Fibroblast of the conjunctiva (primary cell): ENCODE data around the gene POLR1H.

Source experiments
- DNase-seq: peaks from one replicate; pipeline ENCODE4 v3.0.0-alpha.2; 2010; ENCODE audit warnings: low read depth

Gene POLR1H

DNA sequence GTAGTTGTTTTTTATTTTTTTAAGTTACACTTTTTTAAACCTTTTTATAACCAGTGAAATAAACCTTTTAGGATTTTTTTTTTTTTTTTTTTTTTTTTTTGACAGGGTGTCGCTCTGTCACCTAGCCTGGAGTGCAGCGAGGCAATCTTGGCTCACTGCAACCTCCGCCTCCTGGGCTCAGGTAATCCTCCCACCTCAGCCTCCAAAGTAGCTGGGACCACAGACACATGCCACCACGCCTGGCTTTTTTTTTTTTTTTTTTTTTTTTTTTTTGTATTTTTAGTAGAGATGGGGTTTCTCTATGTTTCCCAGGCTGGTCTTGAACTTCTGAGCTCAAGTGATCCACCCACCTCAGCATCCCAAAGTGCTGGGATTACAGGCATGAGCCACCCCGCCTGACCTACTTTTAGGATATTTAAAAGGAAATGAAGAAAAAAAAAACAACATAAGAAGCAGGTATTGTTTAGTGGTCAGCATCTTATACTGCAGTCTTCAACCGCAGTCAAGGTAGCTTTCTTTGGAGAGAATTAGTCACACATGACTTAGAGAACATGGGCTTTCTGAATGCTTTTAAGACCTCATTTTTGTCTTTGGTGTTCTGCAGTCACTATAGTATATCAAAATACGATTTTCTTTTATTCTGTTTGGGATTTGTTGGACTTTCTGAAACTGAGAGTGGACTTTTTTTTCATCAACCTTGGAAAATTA, 1.6 kb downstream of the POLR1H start:
- no peak for DNase-seq

DNA sequence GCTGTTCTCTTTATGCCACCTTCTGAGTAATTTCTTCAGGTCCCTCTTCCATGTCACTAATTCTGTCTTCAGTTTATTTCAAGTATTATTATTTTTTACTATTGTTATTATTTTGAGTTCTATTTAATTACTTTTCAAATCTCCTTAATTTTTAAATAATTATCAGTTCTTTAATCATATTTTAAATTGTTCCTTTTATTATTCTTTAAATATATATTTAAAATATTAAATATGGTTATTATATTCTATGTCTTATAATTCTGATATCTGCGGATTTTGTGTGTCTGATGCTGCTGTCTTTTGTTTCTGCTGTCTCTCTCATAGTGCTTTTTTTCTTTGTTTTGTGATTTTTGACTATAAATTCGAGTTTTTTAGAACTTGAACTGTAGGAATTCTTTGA, 2.2 kb downstream of the POLR1H start:
- DNase-seq: no peak

DNA sequence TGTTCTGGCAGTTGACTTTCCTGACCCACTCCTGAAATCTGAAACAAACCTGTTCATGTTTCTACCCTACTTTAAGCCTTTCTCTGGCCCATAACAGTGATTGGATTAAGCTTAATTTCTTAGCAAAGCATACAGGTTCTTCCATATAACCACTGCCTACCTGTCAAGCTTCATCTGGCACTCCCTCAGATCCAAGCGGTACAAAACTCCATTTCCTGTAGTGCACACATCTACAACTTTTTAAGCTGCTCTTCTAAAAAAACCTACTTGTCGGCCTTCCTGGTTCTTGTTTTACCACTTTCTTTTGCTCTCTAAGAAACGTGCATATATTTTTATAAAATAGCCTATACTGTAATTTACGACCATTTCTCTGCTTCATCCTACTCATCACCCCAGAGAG, 5.0 kb downstream of the POLR1H start:
- DNase-seq: no peak

DNA sequence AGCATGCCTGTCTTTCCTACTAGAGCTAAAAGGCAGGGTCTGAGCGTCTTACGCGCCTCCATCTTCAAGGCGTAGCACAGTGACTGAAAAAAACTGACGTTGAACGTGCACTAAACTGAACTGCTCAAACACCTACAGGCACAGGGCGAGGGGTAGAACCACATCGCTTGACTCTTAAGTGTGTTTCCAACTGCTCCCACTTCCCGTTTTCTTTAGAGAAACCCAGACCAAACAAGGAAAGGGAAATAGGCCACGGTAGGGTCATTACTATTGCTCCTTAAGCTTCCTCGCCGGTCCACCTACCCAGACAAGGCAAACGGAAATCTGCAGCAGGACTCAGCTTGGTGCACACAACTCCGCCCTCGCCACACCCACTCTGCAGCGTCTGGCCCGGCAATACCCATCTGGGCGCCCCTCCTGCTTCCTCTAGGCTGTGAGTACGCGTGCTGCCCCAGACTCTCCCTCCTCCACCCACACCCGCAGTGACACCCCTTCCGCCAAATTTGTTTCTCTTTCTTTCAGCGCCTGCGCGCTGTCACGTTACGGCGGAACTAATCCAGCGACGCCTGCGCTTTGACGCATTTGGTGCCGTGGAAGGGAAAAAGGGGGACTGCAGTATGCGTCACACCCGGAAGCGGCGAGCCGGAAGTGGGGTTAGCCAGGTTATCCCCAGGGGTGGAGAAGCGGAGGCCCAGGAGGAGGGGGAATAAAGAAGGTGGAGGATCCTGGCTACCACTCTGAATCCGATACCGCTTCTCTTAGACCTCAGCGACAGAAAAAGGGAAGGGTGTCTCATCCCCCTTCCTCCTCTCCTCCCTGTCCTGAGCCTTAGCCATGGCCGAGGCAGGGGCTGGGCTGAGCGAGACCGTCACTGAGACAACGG, 5.8 kb downstream of the POLR1H start, which contains the start of gene PPP1R11:
TSS of gene PPP1R11 (plus strand) at position 622 of the 883 bp plus-strand sequence. CDS start at position 835, 213 bp downstream.
- DNase-seq: peak; percentile 98

DNA sequence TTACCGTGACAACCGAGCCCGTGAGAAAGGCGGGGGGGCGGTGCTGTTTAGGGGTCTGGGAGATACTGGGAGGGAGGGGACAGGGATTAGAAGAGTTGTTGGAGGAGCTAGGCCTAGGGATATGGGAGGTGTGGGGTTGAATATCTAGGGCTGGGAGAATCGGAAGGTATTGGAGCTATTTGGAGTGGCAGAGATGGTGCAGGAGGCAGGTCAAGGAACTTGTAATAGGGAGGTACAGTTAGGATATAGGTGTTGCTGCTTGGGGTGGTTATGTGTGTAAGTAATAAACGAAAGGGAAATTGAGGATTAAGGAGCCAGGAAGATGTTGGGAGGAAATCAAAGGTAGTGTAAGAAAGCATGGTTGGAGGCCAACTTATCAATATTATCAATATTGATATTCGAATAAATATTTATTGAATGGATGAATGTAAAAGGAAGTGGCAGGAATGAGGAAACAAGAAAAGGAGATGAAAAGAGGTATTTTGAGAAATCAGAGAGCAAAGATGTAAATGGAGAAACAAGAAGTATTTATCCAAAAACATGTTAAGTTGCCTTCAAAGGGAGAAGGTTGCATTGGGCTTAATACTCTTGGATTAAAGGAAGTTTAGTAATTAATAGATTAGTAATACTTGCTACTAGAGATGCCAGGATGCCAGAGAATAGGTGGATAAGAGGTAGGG, 6.5 kb downstream of the POLR1H start:
- DNase-seq: no peak

DNA sequence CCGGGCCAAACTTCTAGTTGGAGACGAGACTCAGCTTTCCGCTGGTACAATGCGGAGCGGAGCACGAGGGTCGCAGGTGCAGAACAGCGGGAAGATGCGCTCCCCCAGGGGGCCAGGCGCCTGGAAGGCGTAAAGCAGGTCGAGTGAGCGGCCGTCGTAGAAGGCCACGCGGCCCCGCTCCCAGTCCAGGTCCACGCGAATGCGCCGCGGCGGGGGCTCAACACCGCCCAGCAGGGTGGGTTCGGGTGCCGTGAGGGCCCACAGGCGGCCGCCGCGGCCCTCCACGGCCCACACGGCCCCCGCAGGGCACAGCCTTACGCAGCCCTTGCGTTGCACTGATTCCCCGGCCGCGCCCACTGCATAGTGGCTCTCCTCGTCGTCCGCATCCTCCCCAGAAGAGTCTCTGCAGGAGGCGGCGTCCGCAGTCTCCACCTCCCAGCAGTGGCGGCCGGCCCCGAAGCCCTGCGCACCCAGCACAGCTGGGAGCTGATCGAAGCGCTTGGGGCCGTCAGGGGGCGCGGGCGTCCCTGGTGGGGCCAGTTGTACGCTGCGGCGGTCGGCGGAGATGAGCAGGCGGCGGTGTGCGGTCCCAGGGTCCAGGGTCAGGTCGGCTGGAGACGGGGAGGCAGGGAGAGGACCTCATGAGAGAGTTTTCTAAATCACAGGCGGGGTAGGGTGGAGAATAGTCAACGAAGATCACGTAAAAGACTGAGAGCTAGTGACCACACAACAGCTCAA, 10.2 kb downstream of the POLR1H start:
- no peak for DNase-seq

DNA sequence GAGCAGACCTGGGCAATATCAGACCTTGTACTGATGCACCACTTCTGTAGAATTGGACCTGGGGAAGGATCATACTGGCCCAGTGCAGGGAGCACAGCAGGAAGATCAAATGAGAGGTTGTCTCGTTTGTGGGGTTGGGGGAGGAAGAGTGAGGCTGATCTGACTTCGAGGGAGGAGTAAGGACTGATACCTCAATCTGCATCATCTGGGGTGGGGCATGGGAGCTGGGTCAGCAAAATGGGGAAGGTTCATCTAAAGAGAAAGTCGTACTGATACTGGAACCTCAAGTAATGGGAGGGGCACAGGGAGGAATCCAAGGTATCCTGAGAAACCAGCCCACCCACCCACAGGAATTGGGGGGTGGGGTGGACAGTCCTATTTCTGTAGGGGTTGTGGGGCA, 10.8 kb downstream of the POLR1H start:
- DNase-seq: no peak

DNA sequence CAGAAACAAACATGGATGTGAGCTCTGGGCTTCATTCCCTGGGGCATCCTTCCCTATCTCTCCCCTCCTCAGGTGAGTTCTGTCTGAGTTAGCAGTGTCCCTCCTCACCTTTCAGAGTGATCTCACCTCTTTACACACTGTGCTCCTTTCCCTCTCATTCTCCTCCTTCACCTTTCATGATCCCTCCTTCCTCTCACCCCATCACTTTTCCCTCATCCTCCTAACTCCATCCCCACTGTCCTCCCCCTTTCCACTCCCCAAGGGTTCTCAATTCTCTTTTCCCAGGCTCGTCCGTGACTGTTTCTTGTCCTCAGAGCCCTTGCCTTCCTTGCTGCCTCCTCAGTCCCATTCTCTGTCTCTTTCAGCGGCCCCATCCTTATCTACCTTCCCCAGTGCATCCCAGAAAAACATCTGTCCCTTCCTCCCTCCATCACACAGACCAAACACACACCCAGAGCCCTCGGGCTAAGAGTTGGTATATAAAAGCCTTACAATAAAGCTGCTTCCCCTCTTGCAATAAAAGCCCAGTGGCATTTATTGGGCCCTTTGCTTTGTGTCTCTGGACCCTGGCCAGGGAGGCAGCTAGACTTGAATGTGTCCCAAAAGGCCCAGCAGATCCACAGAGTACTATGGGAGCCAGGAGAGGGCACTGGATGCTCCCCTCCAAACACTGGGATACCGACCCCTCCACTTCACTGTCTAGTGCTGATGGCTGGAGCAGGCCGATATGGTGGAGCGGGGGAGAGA, 12.6 kb downstream of the POLR1H start:
- DNase-seq: no peak

DNA sequence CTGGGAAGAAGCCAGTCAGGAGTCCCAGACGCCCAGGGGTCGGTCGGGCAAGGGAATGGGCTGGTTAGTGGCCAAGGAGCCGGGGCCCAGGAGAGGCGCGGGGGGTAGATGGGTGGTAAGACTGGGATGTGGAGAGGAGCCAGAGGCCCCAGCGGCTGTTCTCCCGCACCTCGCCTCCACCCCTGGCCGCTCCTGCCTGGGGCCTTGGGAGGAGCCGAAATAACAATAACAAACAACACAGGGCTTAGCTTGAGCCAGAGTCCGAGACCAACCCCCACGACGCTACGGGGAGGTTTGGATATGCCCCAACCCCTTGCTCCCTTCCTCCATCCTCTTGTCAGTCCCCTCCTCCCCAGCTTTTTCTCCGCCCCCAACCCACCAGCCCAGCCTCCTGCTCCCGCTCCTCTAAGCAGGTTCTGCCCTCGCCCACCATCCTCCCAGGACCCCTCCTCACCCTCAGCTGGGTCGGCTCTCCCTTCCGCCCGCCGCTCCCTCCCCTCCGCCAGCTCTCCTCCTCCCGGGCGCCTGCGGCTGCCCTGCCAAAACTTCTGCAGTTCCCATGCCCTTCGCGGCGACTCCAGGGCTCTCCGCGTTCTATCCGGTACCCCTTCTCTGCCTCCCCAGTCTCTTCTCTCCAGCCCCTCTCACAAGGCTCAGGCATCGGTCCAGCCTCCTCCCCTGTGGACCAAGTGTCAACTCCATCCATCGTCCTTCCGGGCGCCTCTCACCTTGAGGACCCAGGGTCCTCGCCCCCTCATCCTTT, 13.4 kb downstream of the POLR1H start:
- no peak for DNase-seq

DNA sequence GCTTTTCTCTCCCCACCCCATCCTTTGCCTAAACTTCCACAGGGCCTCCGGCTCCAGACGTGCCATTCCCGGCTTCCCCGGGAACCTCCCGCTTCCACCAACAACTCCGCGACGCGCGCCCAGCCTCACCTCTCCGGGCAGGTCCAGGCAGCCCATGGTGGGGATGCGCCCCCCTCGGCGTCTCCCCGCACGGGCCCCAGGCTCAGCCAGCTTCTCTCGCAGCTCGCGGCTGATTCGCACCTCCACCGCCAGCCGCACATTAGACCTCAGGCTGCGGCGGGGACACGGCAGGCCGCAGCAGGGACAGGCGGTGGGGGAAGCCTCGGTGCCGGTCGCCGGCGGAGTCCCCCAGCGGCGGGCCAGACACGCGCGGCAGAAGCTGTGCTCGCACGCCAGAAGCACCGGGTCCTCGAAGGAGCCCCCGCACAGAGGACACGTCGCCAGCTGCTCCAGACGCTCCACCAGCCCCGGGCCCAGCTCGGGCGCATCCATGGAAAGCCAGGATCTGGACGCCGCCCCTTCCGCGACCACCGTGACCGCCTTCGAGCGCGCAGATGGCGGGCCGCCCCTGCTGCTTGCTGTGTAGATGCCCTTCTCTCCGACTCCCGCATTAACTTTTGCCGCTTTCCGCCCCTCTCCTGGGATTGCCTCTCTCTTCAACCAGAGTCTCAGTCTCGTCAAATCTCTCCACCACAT, 14.2 kb downstream of the POLR1H start, which contains the start of gene RNF39:
TSS of gene RNF39 (minus strand) at position 676 of the 696 bp plus-strand sequence. CDS start at position 492, 184 bp downstream.
- no peak for DNase-seq

DNA sequence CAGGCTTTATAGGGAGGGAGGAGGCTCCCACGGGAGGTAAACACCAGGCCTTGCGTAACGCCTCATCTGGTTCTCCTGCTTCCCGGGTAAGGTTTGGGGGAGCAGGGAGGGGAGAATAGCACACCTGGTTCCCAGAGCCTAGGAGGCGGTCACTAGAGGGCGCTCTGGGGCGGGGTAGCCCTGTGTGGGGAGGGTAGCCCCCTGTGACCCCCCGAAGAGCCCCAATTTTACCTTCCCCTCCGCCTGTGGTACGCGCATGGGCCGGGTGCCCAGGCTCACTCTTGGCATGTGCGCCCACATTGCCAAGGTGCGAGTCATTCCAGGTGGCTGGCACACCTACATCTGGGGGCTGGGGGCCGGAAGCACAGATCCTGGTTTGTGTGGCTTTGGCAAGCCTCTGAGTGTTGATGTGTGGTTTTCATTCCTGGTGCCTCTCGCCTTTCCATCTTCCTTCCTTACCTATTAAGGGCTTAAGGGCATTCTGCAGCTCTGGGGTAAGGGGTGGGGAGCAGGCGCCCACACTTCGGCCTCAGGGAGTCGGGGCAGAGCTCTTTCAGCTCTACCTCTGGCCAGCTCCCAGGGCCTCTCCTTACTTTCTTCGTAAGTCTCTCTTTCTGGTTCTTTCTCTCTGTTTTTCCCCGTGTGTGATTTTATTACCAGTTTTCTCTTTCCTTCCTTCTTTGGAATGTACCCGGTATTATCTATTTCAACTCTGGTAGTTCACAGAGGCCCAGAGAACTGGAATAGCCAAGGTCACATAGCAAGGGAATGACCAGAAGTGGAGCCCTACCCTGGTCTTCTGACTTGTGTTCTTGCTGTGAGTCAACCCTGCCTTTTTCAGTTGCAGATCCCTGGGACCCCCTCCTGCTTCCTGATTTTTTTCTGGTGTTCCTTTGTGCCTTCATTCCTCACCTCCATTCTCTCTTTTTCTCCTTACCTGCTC, 15.0 kb downstream of the POLR1H start:
- DNase-seq: no peak

DNA sequence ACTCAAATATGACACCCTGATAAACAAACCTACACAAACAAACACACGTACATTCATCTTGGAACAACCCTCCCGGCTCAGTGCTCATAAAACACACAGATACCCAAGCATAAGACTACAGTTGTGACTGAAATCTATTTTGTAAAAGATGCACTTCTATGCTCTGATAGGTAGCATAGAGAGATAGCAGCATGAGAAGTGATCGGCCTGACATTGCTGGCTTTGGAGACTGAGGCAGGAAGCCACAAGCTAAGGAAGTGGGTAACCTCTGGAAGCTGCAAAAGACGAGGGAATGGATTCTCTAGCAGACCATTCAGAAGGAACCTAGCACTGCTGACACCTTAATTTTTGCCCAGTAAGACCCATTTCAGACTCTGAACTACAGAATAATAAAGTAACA, 16.2 kb downstream of the POLR1H start:
- no peak for DNase-seq

DNA sequence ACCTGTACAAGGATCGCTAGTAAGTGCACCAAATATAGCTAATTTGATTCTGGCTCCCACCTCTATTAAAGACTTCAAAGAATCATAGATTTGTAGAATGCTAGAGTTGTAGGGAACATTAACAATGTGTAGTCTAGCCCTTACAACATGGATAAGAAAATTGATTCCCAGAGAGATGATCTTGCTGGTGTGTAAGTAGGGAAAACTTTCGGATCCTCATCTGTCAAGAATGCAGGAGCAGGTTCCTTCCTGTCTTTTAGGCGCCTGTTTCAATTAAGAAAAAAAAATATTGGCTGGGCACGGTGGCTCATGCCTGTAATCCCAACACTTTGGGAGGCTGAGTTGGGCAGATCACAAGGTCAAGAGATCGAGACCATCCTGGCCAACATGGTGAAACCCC, 26.8 kb downstream of the POLR1H start:
- DNase-seq: no peak

DNA sequence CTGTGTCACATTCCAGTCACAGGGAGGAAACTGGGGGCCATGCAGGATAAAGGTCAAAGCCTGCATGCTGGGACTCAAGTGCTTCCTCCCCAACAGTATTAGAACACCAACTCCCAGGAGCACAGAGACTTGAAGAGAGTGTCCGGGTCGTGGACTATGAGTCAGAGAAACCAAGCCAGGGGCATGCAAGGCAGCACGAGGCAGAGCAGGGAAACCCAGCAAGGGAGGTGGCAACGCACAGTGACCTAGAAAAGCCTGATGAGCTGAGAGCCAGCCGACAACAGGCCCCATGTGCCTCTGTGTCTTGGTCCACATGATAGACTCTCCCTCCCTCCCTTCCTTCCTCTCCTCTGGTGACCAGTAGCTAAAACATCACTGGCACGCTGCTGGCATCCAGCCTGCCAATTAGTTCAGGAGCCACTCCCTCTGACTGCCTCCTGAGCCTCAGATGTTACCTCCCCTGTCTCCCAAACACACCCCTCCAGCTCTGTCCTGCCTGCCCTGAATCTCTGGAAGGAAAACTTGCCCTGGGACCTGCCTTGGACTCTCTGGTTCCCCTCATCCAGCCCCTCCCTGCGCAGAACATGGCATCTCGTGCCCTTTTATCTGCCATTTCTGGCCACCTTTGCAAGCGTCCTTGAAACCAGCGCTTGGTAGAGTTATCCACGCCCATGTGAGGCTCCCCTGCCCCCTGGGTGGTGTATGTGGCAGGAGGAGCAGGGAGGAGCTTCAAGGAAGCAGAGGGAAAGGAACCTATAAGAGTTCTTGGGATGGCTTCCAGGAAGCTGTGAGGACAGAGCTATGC, 30.7 kb downstream of the POLR1H start:
- DNase-seq: no peak

DNA sequence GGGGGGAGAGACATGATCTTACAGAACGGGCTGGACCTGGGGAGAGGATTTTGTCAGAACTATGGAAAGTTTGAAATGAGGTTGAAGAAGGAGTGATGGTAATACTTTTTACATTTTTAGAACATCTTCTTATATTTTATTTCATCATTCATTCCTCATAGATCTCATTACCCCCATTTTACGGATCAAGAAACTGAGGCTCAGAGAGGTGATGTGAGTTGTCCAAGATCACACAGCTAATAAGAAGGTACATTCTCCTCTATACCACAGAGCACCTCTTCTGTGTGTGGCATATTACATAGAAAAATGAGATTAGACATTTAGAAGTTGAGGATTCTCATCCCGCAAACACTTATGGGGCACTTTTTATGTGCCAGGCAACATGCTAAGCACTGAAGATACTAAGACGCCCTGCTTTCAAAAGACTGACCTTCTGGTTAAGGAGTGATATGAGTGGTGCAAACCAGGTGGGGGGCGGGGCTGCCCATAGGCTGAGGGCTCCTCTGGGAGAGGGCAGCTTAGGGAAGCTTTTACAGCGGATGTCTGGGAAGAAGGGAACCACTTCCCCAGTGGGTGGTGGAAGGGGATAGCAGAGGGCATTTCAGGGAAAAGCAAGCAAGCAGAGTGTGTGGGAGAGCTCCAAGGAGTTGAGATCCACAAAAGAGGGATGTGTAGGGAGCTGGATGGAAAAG, 31.9 kb downstream of the POLR1H start:
- no peak for DNase-seq

DNA sequence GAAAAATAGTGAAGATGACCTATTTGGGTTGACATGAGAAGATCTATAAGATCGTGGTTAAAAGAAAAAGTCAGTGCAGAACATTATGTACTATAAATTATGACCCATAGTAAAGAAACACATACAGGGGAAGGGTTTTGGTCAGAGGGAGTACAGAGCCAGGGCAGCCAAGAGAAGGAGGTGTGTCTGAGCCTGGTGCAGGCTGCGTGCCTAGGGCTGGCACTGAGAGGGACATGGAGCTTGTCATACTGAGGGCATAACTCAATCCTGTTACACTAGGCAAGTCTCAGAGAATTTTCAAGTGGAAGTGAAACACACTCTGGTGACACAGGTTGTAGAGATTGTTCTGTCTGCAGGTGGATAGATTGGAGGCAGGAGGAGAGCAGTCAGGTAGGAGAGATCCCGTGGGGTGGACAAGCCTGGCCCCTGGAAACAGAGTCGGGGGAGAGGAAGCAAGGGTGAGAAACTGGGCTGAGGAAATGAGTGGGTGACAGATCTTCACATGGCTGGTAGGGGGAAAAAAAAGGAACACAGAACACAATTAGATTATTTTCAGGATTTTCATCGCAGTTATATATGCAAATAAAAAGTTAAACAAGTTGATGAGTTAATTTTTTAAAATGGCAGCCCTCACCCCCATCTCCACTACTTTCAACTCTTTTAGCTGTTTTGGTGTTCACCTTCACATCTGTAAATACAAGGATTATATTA, 33.0 kb downstream of the POLR1H start:
- no peak for DNase-seq

DNA sequence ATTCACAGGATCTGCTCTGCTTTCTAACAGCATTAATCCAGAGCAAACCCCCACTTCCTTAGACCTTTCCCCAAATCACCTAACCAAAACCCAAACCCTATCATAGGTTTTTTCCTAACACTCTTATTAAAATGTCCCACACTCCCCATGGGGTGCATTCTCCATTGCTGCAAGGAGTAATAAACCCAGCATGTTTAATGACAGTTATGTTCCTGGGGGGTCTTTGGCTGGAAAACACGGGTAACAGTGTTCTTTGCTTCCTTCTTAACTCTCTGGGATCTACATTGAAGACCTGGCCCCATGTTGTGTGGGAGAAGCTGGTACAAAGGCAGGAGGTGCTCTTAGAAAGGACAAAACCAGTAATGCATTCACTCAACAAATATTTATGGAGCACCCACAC, 35.8 kb downstream of the POLR1H start:
- DNase-seq: no peak
